ENCODE results near the gene GARNL3.

Gene GARNL3

GRCh38 chr9:127224178-127224882 lies 40.2 kb upstream of the GARNL3 start:
- H3K27me3 ChIP-seq (ENCODE audit: control insufficient read depth, insufficient read depth, low read length): peaks cover 41% of the 10 kb centered on the region

GRCh38 chr9:127224883-127225739 lies 39.5 kb upstream of the GARNL3 start:
- Histone ChIP-seq H3K4me1 (ENCODE audit: control insufficient read depth, insufficient read depth, low read length) (peaks cover 5% of the 10 kb centered on the region; the same call in 1 of the 2 replicates), H3K9me3 (ENCODE audit: control insufficient read depth, insufficient read depth, low read depth, low read length) (no peaks in the 10 kb centered on the region), H3K4me3 (ENCODE audit: low read depth, low read length) (peak overlapping the region; percentile 93), H3K9ac (ENCODE audit: low read length) (peak overlapping the region; percentile 39), H3K27ac (ENCODE audit: low read depth, low read length) (no peak overlapping the region), H3K27me3 (ENCODE audit: control insufficient read depth, insufficient read depth, low read length) (peaks cover 41% of the 10 kb centered on the region), H3K36me3 (ENCODE audit: control insufficient read depth, insufficient read depth, low read length) (no peaks in the 10 kb centered on the region)

More at GRCh38 chr9:127224178-127224882, 40.2 kb upstream of the GARNL3 start:
- no peaks in the 10 kb centered on the region for H3K9me3 ChIP-seq (ENCODE audit: control insufficient read depth, insufficient read depth, low read depth, low read length)
- 0 out of 2 replicates have a peak overlapping the region, but pooled peaks have one; percentile 56 for H3K27ac ChIP-seq (ENCODE audit: low read depth, low read length)
- no peaks in the 10 kb centered on the region for H3K36me3 ChIP-seq (ENCODE audit: control insufficient read depth, insufficient read depth, low read length)
- peaks cover 5% of the 10 kb centered on the region; the same call in 1 of the 2 replicates for H3K4me1 ChIP-seq (ENCODE audit: control insufficient read depth, insufficient read depth, low read length)
- H3K9ac ChIP-seq (ENCODE audit: low read length): peak overlapping the region; percentile 71
- H3K4me3 ChIP-seq (ENCODE audit: low read depth, low read length): peak overlapping the region; percentile 93

GRCh38 chr9:127225801-127226625 lies 38.6 kb upstream of the GARNL3 start:
- Histone ChIP-seq H3K9ac (ENCODE audit: low read length) (no peak overlapping the region), H3K27me3 (ENCODE audit: control insufficient read depth, insufficient read depth, low read length) (peaks cover 41% of the 10 kb centered on the region), H3K4me1 (ENCODE audit: control insufficient read depth, insufficient read depth, low read length) (peaks cover 5% of the 10 kb centered on the region; the same call in 1 of the 2 replicates), H3K9me3 (ENCODE audit: control insufficient read depth, insufficient read depth, low read depth, low read length) (no peaks in the 10 kb centered on the region), H3K4me3 (ENCODE audit: low read depth, low read length) (peak overlapping the region; percentile 71), H3K27ac (ENCODE audit: low read depth, low read length) (no peak overlapping the region), H3K36me3 (ENCODE audit: control insufficient read depth, insufficient read depth, low read length) (no peaks in the 10 kb centered on the region)

GRCh38 chr9:127229691-127230417 lies 34.7 kb upstream of the GARNL3 start:
- Histone ChIP-seq H3K9me3 (ENCODE audit: control insufficient read depth, insufficient read depth, low read depth, low read length) (no peaks in the 10 kb centered on the region), H3K27me3 (ENCODE audit: control insufficient read depth, insufficient read depth, low read length) (peaks cover 19% of the 10 kb centered on the region), H3K9ac (ENCODE audit: low read length) (no peak overlapping the region), H3K36me3 (ENCODE audit: control insufficient read depth, insufficient read depth, low read length) (no peaks in the 10 kb centered on the region), H3K4me3 (ENCODE audit: low read depth, low read length) (no peak overlapping the region), H3K27ac (ENCODE audit: low read depth, low read length) (no peak overlapping the region), H3K4me1 (ENCODE audit: control insufficient read depth, insufficient read depth, low read length) (no peaks in the 10 kb centered on the region)

GRCh38 chr9:127231666-127232065 lies 32.9 kb upstream of the GARNL3 start:
- Histone ChIP-seq H3K9ac (ENCODE audit: low read length) (no peak overlapping the region), H3K36me3 (ENCODE audit: control insufficient read depth, insufficient read depth, low read length) (no peaks in the 10 kb centered on the region), H3K4me3 (ENCODE audit: low read depth, low read length) (no peak overlapping the region), H3K27me3 (ENCODE audit: control insufficient read depth, insufficient read depth, low read length) (peaks cover 4% of the 10 kb centered on the region), H3K4me1 (ENCODE audit: control insufficient read depth, insufficient read depth, low read length) (no peaks in the 10 kb centered on the region), H3K27ac (ENCODE audit: low read depth, low read length) (no peak overlapping the region), H3K9me3 (ENCODE audit: control insufficient read depth, insufficient read depth, low read depth, low read length) (no peaks in the 10 kb centered on the region)

GRCh38 chr9:127232833-127233549 lies 31.6 kb upstream of the GARNL3 start:
- Histone ChIP-seq H3K36me3 (ENCODE audit: control insufficient read depth, insufficient read depth, low read length) (no peaks in the 10 kb centered on the region), H3K27me3 (ENCODE audit: control insufficient read depth, insufficient read depth, low read length) (no peaks in the 10 kb centered on the region), H3K4me3 (ENCODE audit: low read depth, low read length) (no peak overlapping the region), H3K27ac (ENCODE audit: low read depth, low read length) (no peak overlapping the region), H3K4me1 (ENCODE audit: control insufficient read depth, insufficient read depth, low read length) (no peaks in the 10 kb centered on the region), H3K9me3 (ENCODE audit: control insufficient read depth, insufficient read depth, low read depth, low read length) (no peaks in the 10 kb centered on the region), H3K9ac (ENCODE audit: low read length) (no peak overlapping the region)

GRCh38 chr9:127233550-127233949 lies 31.0 kb upstream of the GARNL3 start:
- Histone ChIP-seq H3K27me3 (ENCODE audit: control insufficient read depth, insufficient read depth, low read length) (no peaks in the 10 kb centered on the region), H3K27ac (ENCODE audit: low read depth, low read length) (no peak overlapping the region), H3K9me3 (ENCODE audit: control insufficient read depth, insufficient read depth, low read depth, low read length) (no peaks in the 10 kb centered on the region), H3K9ac (ENCODE audit: low read length) (no peak overlapping the region), H3K4me3 (ENCODE audit: low read depth, low read length) (no peak overlapping the region), H3K36me3 (ENCODE audit: control insufficient read depth, insufficient read depth, low read length) (no peaks in the 10 kb centered on the region), H3K4me1 (ENCODE audit: control insufficient read depth, insufficient read depth, low read length) (no peaks in the 10 kb centered on the region)

GRCh38 chr9:127233989-127234388 lies 30.6 kb upstream of the GARNL3 start:
- Histone ChIP-seq H3K36me3 (ENCODE audit: control insufficient read depth, insufficient read depth, low read length) (no peaks in the 10 kb centered on the region), H3K4me1 (ENCODE audit: control insufficient read depth, insufficient read depth, low read length) (no peaks in the 10 kb centered on the region), H3K27ac (ENCODE audit: low read depth, low read length) (no peak overlapping the region), H3K27me3 (ENCODE audit: control insufficient read depth, insufficient read depth, low read length) (no peaks in the 10 kb centered on the region), H3K9me3 (ENCODE audit: control insufficient read depth, insufficient read depth, low read depth, low read length) (no peaks in the 10 kb centered on the region), H3K9ac (ENCODE audit: low read length) (no peak overlapping the region), H3K4me3 (ENCODE audit: low read depth, low read length) (no peak overlapping the region)

- no peak overlapping the region for H3K9ac ChIP-seq (ENCODE audit: low read length)
- no peaks in the 10 kb centered on the region for H3K36me3 ChIP-seq (ENCODE audit: control insufficient read depth, insufficient read depth, low read length)
- H3K27me3 ChIP-seq (ENCODE audit: control insufficient read depth, insufficient read depth, low read length): no peaks in the 10 kb centered on the region
- peaks cover 19% of the 10 kb centered on the region for H3K4me1 ChIP-seq (ENCODE audit: control insufficient read depth, insufficient read depth, low read length)
- no peak overlapping the region for H3K4me3 ChIP-seq (ENCODE audit: low read depth, low read length)
- H3K27ac ChIP-seq (ENCODE audit: low read depth, low read length): no peak overlapping the region
- no peaks in the 10 kb centered on the region for H3K9me3 ChIP-seq (ENCODE audit: control insufficient read depth, insufficient read depth, low read depth, low read length)
Observed at GRCh38 chr9:127237801-127238200, 26.8 kb upstream of the GARNL3 start.

GRCh38 chr9:127241354-127241753 lies 23.2 kb upstream of the GARNL3 start:
- peaks cover 30% of the 10 kb centered on the region for H3K4me1 ChIP-seq (ENCODE audit: control insufficient read depth, insufficient read depth, low read length)
- H3K4me3 ChIP-seq (ENCODE audit: low read depth, low read length): no peak overlapping the region
- H3K9me3 ChIP-seq (ENCODE audit: control insufficient read depth, insufficient read depth, low read depth, low read length): no peaks in the 10 kb centered on the region
- H3K9ac ChIP-seq (ENCODE audit: low read length): no peak overlapping the region
- H3K27me3 ChIP-seq (ENCODE audit: control insufficient read depth, insufficient read depth, low read length): no peaks in the 10 kb centered on the region
- H3K27ac ChIP-seq (ENCODE audit: low read depth, low read length): no peak overlapping the region
- no peaks in the 10 kb centered on the region for H3K36me3 ChIP-seq (ENCODE audit: control insufficient read depth, insufficient read depth, low read length)

Measured in HUES6 (cell line).